Measurements from ENCODE around the gene ASB5. TPM values are rescaled to one million over a fixed set of nuclear protein-coding genes. Genes with fewer than 3 reads are reported as not detected.

ASB5 gene
- total RNA-seq, 2 experiments from 2014 or later: not detected

GRCh38 chr4:176193126-176193525, 75.9 kb downstream of the ASB5 start:
- H3K9me3 Mint-ChIP-seq: peaks cover 2% of the 10 kb centered on the region
- no peak for DNase-seq
- H3K36me3 Mint-ChIP-seq: peaks cover 1% of the 10 kb centered on the region
- H3K27ac Mint-ChIP-seq: no peak overlapping the region
- H3K4me1 Mint-ChIP-seq: peaks cover 6% of the 10 kb centered on the region
- no peak overlapping the region for H3K4me3 Mint-ChIP-seq
- POLR2A ChIA-PET: no interaction called here
- H3K27me3 Mint-ChIP-seq: peaks cover 43% of the 10 kb centered on the region
- no peak for ATAC-seq (ENCODE audit: low read depth)

- ATAC-seq (ENCODE audit: low read depth): no peak
- Mint-ChIP-seq H3K4me1 (peaks cover 6% of the 10 kb centered on the region), H3K9me3 (no peaks in the 10 kb centered on the region), H3K27me3 (peaks cover 35% of the 10 kb centered on the region), H3K27ac (no peak overlapping the region), H3K4me3 (no peak overlapping the region), H3K36me3 (peaks cover 1% of the 10 kb centered on the region)
- no peak for DNase-seq
- POLR2A ChIA-PET: no interaction called here
Measured at GRCh38 chr4:176191974-176192373, 77.0 kb downstream of the ASB5 start.

GRCh38 chr4:176189891-176190795, 78.9 kb downstream of the ASB5 start:
- POLR2A ChIA-PET: no interaction called here
- H3K27me3 Mint-ChIP-seq: peaks cover 33% of the 10 kb centered on the region
- H3K36me3 Mint-ChIP-seq: no peaks in the 10 kb centered on the region
- DNase-seq (no peak), ATAC-seq (ENCODE audit: low read depth) (no peak)
- H3K4me1 Mint-ChIP-seq: peaks cover 3% of the 10 kb centered on the region
- no peak overlapping the region for H3K4me3 Mint-ChIP-seq
- H3K9me3 Mint-ChIP-seq: no peaks in the 10 kb centered on the region
- H3K27ac Mint-ChIP-seq: no peak overlapping the region

- H3K9me3 Mint-ChIP-seq: no peaks in the 10 kb centered on the region
- no peak overlapping the region for H3K4me3 Mint-ChIP-seq
- POLR2A ChIA-PET: no interaction called here
- H3K27ac Mint-ChIP-seq: no peak overlapping the region
- H3K36me3 Mint-ChIP-seq: no peaks in the 10 kb centered on the region
- peaks cover 27% of the 10 kb centered on the region for H3K27me3 Mint-ChIP-seq
- no peaks in the 10 kb centered on the region for H3K4me1 Mint-ChIP-seq
- ATAC-seq (ENCODE audit: low read depth): no peak
- no peak for DNase-seq
Measured at GRCh38 chr4:176188654-176189053, 80.4 kb downstream of the ASB5 start.

- Mint-ChIP-seq H3K9me3 (no peaks in the 10 kb centered on the region), H3K4me3 (no peak overlapping the region), H3K36me3 (no peaks in the 10 kb centered on the region), H3K27me3 (peaks cover 19% of the 10 kb centered on the region), H3K4me1 (no peaks in the 10 kb centered on the region), H3K27ac (no peak overlapping the region)
- POLR2A ChIA-PET: no interaction called here
- ATAC-seq (ENCODE audit: low read depth) (no peak), DNase-seq (no peak)
Measured at GRCh38 chr4:176187624-176188023, 81.4 kb downstream of the ASB5 start.

GRCh38 chr4:176186671-176187395, 82.2 kb downstream of the ASB5 start:
- H3K27me3 Mint-ChIP-seq: peaks cover 12% of the 10 kb centered on the region
- POLR2A ChIA-PET: no interaction called here
- H3K4me3 Mint-ChIP-seq: no peak overlapping the region
- no peaks in the 10 kb centered on the region for H3K9me3 Mint-ChIP-seq
- ATAC-seq (ENCODE audit: low read depth) (no peak), DNase-seq (no peak)
- no peaks in the 10 kb centered on the region for H3K36me3 Mint-ChIP-seq
- no peak overlapping the region for H3K27ac Mint-ChIP-seq
- H3K4me1 Mint-ChIP-seq: no peaks in the 10 kb centered on the region

GRCh38 chr4:176186067-176186466, 83.0 kb downstream of the ASB5 start:
- peaks cover 5% of the 10 kb centered on the region for H3K27me3 Mint-ChIP-seq
- no peak for DNase-seq
- no peak overlapping the region for H3K4me3 Mint-ChIP-seq
- no peaks in the 10 kb centered on the region for H3K36me3 Mint-ChIP-seq
- no peaks in the 10 kb centered on the region for H3K9me3 Mint-ChIP-seq
- H3K4me1 Mint-ChIP-seq: no peaks in the 10 kb centered on the region
- POLR2A ChIA-PET: no interaction called here
- no peak for ATAC-seq (ENCODE audit: low read depth)
- no peak overlapping the region for H3K27ac Mint-ChIP-seq

- H3K27me3 Mint-ChIP-seq: peaks cover 4% of the 10 kb centered on the region
- no peaks in the 10 kb centered on the region for H3K4me1 Mint-ChIP-seq
- POLR2A ChIA-PET: no interaction called here
- H3K4me3 Mint-ChIP-seq: no peak overlapping the region
- H3K36me3 Mint-ChIP-seq: no peaks in the 10 kb centered on the region
- no peak for DNase-seq
- no peak for ATAC-seq (ENCODE audit: low read depth)
- no peak overlapping the region for H3K27ac Mint-ChIP-seq
- no peaks in the 10 kb centered on the region for H3K9me3 Mint-ChIP-seq
Measured at GRCh38 chr4:176185051-176185450, 84.0 kb downstream of the ASB5 start.

Other genes with a start within 250 kb of the ASB5 start
- gene WDR17, start 203.4 kb downstream of the ASB5 start, total RNA-seq: 1 to 10 TPM in 1 of 2 experiments, under 1 TPM in 1; 0.58 to 1.2 TPM
- gene SPATA4, start 73.6 kb downstream of the ASB5 start, total RNA-seq: not detected
- gene SPCS3, start 50.7 kb upstream of the ASB5 start, total RNA-seq: 100 to 1,000 TPM; 146 TPM

Measured in activated naive CD8-positive, alpha-beta T cell treated with anti-CD3 and anti-CD28 coated beads, Interleukin-2, amount 10 ng/mL, durations not matched to agents 7 days and 5 days (primary cell).